Suprapubic skin (tissue), 4 donors: ENCODE results near the gene CDH4. TPM values are rescaled to one million over a fixed set of nuclear protein-coding genes. Genes with fewer than 3 reads are reported as not detected.

Source experiments
- DNase-seq, 2 donors: peaks; one replicate each; pipeline ENCODE4 v3.0.0-alpha.2; 2019; ENCODE audit warnings: low spot score in 2 of 2
- H3K27ac ChIP-seq: fragments of 200-600 bp; sonication (generic); one replicate; pipeline ENCODE4 v1.5.1; 2019
- H3K27me3 ChIP-seq: fragments of 200-600 bp; sonication (generic); one replicate; pipeline ENCODE4 v1.5.1; 2019
- H3K36me3 ChIP-seq: fragments of 200-600 bp; sonication (generic); one replicate; pipeline ENCODE4 v1.5.1; 2019
- H3K4me1 ChIP-seq: fragments of 200-600 bp; sonication (generic); one replicate; pipeline ENCODE4 v1.5.1; 2019
- H3K4me3 ChIP-seq: fragments of 200-600 bp; sonication (generic); one replicate; pipeline ENCODE4 v1.5.1; 2019; ENCODE audit warnings: mild to moderate bottlenecking
- H3K9me3 ChIP-seq: fragments of 200-600 bp; sonication (generic); one replicate; pipeline ENCODE4 v1.5.1; 2019
- CTCF ChIP-seq, 2 donors: fragments of 200-600 bp in 1 of 2; fragments of 450-650 bp in 1 of 2; sonication (generic) in 1 of 2; IDR thresholded peaks; one replicate each; pipeline ENCODE4 v1.5.1; 2016 to 2019; ENCODE audit warnings: antibody characterized with exemption in 2 of 2, mild to moderate bottlenecking in 1 of 2, moderate library complexity in 1 of 2
- EP300 ChIP-seq: sonication (generic); formaldehyde crosslinking; IDR thresholded peaks from one replicate; pipeline ENCODE4 v1.6.1; 2017; ENCODE audit warnings: antibody characterized with exemption
- POLR2A ChIP-seq, 2 donors: fragments of 450-650 bp; IDR thresholded peaks; one replicate each; pipeline ENCODE4 v1.6.1; 2017; ENCODE audit warnings: antibody characterized with exemption in 2 of 2, mild to moderate bottlenecking in 2 of 2, moderate library complexity in 2 of 2
- POLR2AphosphoS5 ChIP-seq, 3 donors: sonication (generic); formaldehyde crosslinking; IDR thresholded peaks; one replicate each; pipeline ENCODE4 v1.6.1; 2017; ENCODE audit warnings: antibody characterized with exemption in 3 of 3
- WGBS: methylation state at CpG from one replicate; pipeline ENCODE4 v1.1.5; 2018; 5-methylcytosine and 5-hydroxymethylcytosine counted together
- total RNA-seq, 4 donors: library from RNA; depleted of rRNA; stranded (reverse); fragments of >200 nt; gene quantifications; one replicate each; pipeline ENCODE4 v1.1.0, GENCODE V29; 2016

Gene CDH4
- total RNA-seq, 4 donors from 2014 or later, result 0.91 to 5.9 (median 2.6) TPM

GRCh38 chr20:61595216-61595615 lies 343.2 kb downstream of the CDH4 start:
- H3K36me3 ChIP-seq, result no peaks in the 10 kb centered on the region
- peaks cover 3% of the 10 kb centered on the region for H3K9me3 ChIP-seq
- H3K4me3 ChIP-seq, result no peak overlapping the region
- H3K4me1 ChIP-seq, result no peaks in the 10 kb centered on the region
- TF ChIP-seq POLR2AphosphoS5 (IDR thresholded peaks at IDR 0.05), result no peak
- TF ChIP-seq EP300, result no peak
- TF ChIP-seq POLR2A (IDR thresholded peaks at IDR 0.05), result no peak
- WGBS, result 90% methylated on average over 11 of the region's 13 CpGs
- H3K27me3 ChIP-seq, result peaks cover 7% of the 10 kb centered on the region
- no peak overlapping the region for H3K27ac ChIP-seq
- DNase-seq, result no peak

- Histone ChIP-seq H3K27me3 (peaks cover 4% of the 10 kb centered on the region), H3K36me3 (no peaks in the 10 kb centered on the region), H3K9me3 (peaks cover 3% of the 10 kb centered on the region), H3K4me3 (no peak overlapping the region), H3K4me1 (no peaks in the 10 kb centered on the region), H3K27ac (no peak overlapping the region)
- 74% methylated on average over 8 of the region's 8 CpGs for WGBS
- TF ChIP-seq EP300, result no peak
- no peak for TF ChIP-seq POLR2A (IDR thresholded peaks at IDR 0.05)
- no peak for TF ChIP-seq POLR2AphosphoS5 (IDR thresholded peaks at IDR 0.05)
- TF ChIP-seq CTCF (IDR thresholded peaks at IDR 0.05), result no peak
- no peak for DNase-seq
These were observed 344.7 kb downstream of the CDH4 start for GRCh38 chr20:61596687-61597330.

GRCh38 chr20:61597996-61598395 lies 345.9 kb downstream of the CDH4 start:
- Histone ChIP-seq H3K4me3 (no peak overlapping the region), H3K4me1 (no peaks in the 10 kb centered on the region), H3K27ac (no peak overlapping the region), H3K9me3 (no peaks in the 10 kb centered on the region), H3K27me3 (peaks cover 4% of the 10 kb centered on the region), H3K36me3 (no peaks in the 10 kb centered on the region)
- TF ChIP-seq EP300 (no peak), CTCF (IDR thresholded peaks at IDR 0.05) (no peak), POLR2AphosphoS5 (IDR thresholded peaks at IDR 0.05) (no peak), POLR2A (IDR thresholded peaks at IDR 0.05) (no peak)
- DNase-seq, result no peak
- WGBS, result 72% methylated on average over 7 of the region's 7 CpGs

- DNase-seq, result no peak
- no peaks in the 10 kb centered on the region for H3K36me3 ChIP-seq
- peaks cover 4% of the 10 kb centered on the region for H3K27me3 ChIP-seq
- no peaks in the 10 kb centered on the region for H3K4me1 ChIP-seq
- H3K9me3 ChIP-seq, result no peaks in the 10 kb centered on the region
- H3K27ac ChIP-seq, result no peak overlapping the region
- WGBS, result 90% methylated on average over 10 of the region's 21 CpGs
- TF ChIP-seq POLR2AphosphoS5 (IDR thresholded peaks at IDR 0.05) (no peak), POLR2A (IDR thresholded peaks at IDR 0.05) (no peak), CTCF (IDR thresholded peaks at IDR 0.05) (no peak), EP300 (no peak)
- H3K4me3 ChIP-seq, result no peak overlapping the region
These were observed 346.5 kb downstream of the CDH4 start for GRCh38 chr20:61598586-61598985.

GRCh38 chr20:61599061-61599531 lies 347.0 kb downstream of the CDH4 start:
- no peak overlapping the region for H3K27ac ChIP-seq
- H3K4me3 ChIP-seq, result no peak overlapping the region
- no peaks in the 10 kb centered on the region for H3K36me3 ChIP-seq
- no peaks in the 10 kb centered on the region for H3K4me1 ChIP-seq
- TF ChIP-seq EP300 (no peak), POLR2AphosphoS5 (IDR thresholded peaks at IDR 0.05) (no peak), POLR2A (IDR thresholded peaks at IDR 0.05) (no peak), CTCF (IDR thresholded peaks at IDR 0.05) (no peak)
- 73% methylated on average over 12 of the region's 12 CpGs for WGBS
- H3K27me3 ChIP-seq, result peaks cover 4% of the 10 kb centered on the region
- no peaks in the 10 kb centered on the region for H3K9me3 ChIP-seq
- DNase-seq, result no peak
